ENCODE measurements around the gene HNF1B.

The HNF1B gene

DNA sequence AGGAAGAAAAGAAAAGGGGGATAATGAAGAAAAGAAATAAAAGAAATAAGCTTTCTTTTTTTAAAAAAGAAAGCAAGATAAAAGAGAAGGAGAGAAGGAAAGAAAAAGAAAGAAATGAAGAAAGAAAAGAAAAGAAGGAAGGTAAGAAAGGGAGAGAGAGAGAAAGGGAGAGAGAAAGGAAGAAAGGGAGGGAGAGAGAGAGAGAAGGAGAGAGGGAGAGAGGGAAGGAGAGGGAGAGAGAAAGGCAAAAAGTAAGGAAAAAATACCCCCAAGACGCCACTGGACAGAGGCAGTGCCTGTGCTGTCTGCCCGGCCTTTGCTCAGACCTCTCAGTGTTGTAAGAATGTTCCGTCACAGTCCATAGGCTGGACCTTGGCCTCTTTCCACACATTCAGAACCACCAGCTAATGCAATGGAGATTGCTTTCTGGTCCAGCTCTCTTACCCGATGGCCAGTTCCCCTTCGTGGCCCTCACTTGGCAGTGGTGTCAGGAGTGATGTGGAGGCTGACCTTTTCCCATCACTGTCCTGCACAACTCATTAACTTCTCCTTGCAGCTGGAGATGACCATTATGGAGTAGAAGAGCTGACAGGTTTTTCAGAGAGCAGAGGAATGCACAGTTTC, 14.3 kb upstream of the HNF1B start:
- no peak for DNase-seq

DNA sequence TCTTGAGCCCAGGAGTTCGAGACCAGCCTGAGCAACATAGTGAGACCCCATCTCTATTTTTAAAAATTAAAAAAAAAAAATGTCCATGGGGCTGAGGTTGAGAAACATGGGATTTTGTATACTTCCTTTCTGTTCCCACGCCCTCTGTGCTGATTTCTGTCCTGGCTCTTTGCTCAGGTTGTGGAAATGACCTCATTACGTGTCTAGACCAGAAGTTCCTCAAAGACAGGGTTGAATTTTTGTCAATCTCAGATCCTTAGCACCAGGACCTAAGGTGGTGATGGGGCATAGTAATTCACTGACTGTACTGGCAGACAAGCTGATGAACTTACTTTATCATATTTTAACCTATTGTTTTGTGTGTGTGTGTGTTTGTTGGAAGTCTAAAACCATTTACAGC, 11.2 kb upstream of the HNF1B start:
- DNase-seq = no peak

DNA sequence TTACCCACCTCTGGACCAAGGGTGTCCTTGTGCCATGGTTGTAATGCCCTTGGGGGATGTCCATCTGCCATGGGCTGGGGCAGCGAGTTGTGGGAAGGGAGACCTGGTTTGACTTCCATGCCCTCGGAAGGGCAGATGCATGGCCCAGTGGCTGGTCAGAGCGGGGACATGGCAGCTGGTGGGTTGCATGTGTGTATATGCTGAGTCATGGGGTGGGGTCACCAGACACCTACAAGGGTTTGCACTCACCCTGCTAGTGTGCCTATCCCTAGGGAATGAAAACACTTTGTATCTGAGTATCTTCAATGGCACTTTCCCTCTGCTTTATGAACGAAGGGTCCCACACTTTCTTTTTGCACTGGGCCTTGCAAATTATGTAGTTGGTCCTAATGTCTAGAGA, 10.6 kb upstream of the HNF1B start:
- no peak for DNase-seq

DNA sequence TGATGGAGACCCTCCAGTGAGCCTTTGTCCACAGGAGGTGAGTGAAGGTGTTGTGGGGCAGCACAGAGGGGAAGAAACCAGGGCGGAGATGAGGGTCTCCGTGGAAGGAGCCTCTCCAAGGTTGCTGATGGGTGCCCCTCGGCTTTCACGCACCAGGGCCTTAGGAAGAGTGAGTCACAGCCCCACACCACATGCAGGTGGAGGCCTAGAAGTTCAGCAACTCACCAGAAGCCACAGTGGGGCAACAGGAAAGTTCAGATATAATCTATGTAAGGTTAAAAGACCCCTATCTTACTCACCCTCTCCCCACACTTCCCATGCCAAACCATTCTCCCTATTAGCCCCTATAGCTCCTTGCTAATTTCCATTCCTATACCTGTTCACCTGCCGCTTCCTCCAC, 9.5 kb upstream of the HNF1B start:
- no peak for DNase-seq

DNA sequence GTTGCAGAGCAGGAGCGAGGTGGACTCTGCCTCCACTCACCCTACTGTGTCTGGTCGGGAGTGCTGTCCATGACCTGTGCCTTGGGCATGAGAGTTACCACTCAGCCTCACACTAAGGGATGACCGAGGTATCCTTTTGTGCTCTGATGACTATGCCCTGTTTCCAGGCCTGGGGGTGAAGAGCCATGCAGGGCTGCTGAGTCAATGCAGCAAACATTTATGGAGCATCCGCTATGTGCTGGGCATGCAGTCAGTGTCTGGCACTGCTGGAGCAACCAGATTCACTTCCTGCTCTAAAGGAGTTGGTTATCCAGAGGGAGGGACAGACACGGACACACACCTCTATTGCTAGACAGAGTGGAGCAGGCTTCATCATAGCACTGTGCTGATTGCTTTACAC, 7.6 kb upstream of the HNF1B start:
- DNase-seq = no peak

DNA sequence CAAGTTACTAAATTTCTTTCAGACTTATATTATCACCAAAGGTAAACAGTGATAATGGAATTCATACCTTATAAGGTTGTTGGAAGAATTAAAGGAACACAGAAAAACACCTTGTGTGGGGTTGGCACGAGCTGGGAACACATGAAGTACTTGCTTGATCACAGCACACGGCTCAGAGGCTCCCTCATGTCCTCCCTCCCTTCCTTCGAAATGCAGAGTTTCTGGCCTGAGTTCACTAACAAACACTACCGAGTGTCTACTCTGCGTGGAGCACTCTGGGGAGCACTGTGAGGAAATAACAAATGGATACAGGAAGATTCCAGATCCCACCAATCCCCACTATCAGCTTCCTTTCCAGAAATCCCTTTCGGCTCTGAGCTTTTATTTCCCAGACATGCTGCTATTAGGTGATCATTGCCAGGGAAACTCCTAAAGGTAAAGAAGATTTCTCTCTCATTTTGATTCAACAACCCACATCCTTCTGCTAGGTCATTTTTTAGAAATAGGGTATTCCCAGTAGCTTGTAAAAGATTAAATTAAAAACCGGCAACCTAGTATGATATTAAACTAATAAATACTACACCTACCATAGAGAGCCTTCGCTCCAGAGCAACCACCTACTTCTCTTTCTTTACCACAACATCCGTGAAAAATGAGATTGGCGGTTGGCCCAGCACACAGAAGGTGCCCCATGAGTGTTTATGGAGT, 6.1 kb upstream of the HNF1B start:
- DNase-seq = no peak

DNA sequence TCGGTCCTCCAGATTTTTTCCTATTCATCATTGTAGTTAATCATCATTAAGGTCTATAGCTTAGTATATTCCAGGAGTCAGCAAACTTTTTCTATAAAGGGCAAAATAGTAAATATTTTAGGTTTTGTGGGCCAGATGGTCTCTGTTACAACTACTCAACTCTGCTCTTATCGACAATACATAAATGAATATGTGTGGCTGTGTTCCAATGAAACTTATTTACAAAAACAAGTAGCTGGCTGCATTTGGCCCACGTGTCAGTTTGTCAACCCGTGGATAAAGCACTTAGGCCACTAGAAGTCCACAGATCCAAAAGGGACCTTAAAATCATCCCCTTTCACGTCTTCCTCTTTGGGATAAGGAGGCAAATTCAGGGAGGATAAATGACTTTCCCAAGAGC, 5.4 kb upstream of the HNF1B start:
- no peak for DNase-seq

DNA sequence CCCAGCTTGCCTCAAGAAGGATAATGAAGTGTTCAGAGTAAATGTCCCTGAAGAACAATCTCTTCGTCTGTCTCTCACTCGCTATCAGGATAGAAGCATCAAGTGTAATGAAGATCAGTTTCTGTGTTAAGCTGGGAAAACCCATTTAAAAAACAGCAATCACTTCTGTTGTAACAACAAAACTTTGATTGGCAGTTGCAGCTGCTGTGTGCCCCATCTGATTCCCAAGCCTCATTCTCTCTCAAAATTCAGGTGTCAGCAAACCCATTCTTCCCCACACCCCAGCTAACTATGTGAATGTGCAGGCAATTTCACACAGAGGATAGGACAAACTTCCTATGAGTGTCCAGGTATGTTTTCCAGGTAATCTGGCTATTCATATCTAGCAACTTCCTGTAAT, 2.4 kb upstream of the HNF1B start:
- DNase-seq = no peak

DNA sequence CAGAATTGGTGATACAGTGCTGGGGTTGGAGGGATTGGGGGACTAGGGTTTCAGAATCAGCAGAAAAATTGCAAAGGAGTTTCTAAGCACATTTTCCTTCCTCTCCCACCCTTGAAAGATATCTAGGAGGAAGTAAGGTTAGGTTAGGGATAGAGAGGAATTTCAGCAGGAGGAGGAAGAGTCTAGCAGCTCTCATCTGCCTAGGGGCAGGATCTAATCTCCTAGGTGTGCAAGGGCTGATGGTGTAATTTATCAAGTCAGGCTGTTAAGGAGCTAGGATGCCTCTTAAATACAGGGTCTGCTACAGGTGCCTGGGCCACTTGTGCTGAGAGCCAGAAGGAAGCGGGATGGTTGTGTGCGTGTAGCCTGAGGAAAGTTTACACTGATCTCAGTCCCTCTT, 1.8 kb upstream of the HNF1B start:
- no peak for DNase-seq

DNA sequence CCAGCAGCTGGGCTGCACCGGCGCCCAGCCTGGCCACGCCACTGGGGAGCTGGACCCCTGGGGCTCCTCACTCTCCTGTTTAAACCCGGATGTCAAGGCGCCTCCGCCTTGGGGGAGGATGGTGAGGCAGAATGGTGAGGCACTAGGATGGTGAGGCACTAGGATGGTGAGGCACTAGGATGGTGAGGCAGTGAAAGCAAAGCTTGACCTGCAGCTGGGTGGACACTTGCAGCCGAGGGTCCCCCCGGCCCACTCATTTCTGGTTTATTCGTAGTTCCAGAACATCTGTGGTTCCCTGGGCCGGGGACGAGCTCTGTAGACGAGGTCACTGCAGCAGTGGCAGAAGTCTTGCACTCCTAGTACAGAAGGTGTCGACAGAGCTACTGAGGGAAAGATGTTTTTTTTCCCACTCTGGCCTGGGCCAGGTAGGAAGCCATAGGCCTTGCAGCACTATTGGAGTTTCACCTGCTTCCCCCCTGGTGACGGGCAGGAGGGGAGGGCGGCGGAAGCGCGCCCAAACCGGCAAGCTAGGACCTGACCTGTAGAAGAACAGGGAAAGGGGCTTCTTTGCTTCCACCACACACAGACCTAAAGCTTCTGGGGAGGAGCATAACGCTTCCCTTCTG, 1.1 kb upstream of the HNF1B start:
- no peak for DNase-seq

DNA sequence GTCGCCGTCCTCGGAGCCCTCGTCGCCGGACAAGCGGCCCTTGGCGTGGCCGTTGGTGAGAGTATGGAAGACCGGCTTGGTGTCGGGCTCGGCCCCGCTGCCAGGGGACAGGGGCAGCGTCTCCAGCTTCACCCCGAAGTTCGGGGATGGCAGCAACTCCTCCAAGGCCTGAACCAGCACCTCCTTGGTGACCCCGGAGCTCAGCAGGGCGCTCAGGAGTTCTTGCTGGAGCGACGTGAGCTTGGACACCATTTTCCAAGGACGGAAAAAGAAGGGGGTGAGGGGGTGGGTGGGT, 279 bp downstream of the HNF1B start:
- DNase-seq = no peak

DNA sequence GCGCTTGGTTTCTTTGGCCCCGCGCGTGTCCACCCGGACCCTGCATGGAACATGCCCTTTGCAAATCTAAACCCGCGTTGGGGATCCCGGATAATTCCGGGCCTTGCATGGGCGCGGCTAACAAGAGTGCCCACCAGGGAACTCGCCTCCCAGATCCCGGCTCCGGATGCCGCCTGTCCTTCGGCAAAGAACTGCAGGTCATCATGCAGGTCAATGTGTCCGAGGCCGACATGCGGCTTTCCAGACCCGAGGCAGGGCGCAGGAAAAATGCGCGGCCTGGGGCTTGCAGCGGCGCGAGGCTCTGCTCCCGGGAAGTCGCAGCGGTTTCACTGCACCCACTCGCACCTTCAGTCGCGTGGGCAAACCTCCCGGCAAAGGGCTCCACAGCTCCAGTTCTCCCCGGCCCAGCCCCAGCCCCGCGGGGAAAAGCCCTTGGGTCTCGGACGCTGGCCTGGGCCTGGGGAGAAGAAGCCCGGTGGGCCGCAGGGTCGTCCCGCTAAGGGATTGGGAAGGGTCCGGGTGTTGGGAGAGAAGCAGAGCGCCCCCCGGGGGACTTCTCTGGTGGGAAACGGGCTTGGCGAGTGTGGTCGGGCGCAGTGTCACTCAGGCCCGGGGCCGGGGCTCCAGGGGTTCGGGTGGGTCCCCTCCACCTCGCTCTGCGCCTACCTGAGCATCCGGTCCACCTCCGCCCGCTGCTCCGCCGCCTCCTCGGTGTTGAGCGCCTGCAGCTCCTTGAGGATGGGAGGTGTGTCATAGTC, 805 bp downstream of the HNF1B start:
- DNase-seq = no peak

DNA sequence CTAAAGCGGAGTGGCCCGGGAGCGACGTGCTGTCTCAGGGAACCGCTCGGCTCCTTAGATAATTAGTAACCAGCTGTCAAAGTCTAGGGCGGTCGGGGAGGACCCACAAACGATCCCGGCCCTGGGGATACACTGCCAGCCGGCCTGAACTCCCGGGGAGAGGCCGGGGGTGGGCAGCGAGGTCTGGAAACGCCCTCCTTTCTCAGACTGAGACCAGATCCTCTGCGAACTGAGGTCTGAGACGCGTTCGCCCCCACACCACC, 1.3 kb downstream of the HNF1B start:
- DNase-seq = no peak

DNA sequence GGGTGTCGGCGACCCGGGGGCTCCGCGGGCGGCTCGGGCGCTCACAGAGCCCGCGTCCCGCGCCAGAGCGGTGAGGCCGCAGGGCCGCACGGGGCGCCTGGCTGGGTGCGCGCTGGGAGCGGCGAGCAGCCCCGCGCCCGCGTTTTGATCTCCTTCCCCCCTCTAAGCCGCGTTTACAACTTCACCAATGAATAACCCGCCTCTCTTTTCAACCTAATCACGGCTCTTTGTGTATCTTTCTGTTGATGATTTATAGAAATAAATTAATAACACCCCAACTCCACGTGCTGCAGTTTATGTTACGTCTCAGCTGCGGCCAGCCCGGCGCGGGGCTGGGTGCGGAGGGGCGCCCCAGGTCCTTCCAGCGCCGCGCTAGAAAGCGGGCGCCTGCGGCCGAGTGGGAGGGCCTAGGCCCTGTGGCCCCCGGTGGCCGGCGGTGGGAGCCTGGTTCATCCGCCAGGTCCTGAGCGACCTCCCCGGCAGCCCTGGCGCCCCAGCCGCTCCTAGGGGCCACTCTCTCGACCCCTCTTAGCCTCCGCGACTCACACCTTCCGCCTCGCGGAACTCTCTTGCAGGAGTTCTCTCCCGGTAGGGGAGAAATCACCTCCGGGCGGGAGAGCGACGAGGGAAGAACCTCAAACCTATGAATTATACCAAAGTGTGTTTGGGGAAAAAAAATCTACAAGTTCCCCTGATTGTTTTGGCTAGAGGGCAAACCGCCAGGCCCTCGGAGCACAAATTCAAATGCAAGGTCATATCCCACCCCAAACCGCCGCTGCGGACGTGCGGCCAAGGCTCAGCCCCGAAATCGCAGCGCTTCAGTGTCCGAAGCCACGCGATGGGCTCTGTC, 1.9 kb downstream of the HNF1B start:
- DNase-seq = no peak

DNA sequence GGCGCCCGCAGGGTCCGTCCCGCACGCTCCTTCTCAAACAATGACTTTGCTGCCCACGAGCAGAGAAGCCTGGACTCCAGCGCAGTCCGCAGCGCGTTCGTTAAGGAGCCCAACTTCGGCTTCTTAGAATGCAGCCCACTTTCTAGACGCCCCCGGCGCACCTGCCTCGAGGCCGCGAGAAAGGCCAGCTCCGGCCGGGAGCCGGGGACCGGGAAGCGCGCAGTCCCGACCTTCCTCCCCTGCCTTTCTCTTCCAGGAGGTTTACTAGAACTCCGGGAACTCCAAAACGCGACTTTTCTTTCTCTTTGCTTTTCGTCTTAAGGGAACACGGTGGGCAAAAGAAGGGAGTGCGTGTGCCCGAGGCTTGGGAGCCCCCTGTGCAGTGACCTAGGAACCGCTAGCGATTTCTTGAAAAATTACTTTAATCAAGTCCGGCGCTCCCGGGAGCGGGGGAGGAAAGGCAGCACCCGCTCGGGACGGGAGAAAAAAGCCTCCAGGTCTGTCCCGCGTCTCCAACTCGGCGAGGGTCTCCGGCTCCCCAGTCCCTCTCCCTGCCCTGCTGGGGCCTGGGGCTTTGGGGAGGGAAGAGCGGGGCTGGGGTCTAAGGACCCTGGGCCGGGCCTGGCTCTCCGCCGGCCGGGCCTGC, 2.6 kb downstream of the HNF1B start:
- DNase-seq = no peak

DNA sequence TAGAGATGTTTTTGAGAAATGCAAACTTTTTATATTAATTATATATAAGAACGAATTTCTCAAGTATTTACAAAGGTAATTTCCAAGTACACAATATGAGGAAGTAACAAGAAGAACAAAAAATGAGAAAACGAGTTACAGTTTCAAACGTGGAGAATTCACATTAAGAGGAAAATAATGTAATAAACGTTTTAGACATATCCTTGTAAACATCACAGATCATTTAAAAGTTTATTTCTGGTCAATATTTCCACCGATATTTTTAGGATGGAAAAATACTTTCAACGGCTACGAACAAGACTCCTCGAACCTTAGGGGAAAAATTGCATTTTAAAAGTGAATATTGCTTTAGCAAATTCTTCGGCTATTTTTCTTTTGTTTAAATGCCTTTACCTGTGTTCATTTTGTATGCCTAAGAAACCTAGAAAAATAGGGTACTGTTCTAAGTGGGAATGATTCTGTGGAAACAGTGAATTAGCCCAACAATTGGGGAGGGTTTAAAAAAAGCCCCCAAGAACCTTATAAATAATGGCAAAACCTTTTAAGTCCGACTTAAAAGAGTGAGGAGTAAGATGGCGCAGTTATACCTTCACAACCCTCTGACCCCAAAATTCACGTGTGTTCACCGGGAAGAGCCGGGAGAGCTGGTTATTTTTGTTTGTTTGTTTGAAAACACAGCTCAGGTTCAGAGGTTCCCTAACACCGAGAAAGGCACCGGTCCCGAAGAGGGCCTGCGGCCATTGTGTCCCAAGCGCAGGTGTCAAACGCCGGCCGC, 3.3 kb downstream of the HNF1B start:
- DNase-seq = no peak

DNA sequence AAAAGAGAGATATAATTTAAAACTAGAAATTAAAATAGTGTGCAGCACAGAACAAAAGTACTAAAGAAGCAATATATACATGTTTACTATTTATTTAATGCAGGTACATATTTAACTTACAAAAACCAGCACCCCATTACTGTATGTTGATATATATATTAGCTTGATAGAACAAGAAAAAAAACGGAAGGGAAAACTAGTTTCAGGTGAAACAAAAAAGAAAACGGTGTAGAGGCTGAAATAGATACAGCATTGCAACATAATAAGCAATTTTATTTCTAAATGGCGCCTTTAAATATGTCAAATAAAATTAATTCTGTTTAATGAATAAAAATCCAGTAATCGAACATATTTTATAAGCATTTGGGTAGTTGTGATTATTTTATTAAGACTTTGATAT, 3.9 kb downstream of the HNF1B start:
- no peak for DNase-seq

DNA sequence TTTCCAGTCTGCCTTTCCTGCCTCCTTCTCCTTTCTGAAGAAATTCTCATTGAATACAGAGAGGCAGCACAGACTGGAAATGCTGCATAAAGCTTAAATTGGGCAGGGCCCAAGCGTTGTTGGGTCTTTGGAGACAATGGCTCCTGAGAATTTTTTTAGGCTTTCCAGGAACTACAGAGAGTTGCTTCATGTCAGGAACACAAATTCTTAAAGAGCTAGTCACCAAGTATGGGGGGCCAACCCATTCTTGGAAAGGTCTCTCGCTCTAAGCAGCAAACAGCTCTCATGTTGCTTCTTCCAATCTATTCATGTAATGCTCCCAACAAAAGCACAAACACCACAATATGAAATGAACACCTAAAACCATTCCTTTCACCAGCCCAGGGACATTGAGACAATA, 6.9 kb downstream of the HNF1B start:
- DNase-seq = no peak

DNA sequence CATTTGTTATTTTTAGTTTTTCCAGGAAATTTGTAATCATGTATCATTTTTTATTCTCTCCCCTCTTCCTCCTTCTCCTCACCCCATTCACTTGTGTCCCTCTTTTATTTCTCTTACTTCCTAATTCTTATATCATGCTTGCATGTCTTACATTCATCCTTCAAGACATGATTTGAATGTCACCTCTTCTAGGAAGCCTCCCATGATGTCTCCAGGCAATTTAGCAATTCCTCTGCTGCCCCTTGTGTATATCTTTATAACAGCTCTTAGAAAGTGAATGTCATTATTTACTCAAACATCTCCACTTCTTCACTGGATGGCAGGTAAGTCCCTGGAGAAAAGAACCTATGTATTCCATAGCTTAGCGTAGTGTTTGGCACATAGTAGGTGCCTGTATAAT, 7.8 kb downstream of the HNF1B start:
- DNase-seq = no peak

DNA sequence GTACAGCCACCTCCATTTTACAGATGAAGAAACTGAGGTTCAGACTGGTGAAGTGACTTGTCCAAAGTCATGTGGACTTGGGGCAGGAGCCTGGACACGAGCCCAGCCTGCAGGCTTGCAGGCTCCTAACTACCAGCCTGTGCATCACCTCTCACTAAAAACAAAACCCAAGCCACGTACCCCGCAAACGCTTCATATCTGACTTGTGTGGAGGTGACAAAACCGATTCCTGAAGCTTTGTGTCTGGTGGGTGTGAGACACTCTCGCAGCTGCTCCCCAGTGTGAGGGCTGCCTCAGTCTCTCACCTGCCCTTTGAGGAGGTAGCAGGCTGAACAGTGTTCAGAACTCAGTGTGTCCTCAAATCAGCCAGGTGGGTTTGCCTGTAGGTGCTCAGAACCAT, 8.4 kb downstream of the HNF1B start:
- DNase-seq = peak; percentile 13

DNA sequence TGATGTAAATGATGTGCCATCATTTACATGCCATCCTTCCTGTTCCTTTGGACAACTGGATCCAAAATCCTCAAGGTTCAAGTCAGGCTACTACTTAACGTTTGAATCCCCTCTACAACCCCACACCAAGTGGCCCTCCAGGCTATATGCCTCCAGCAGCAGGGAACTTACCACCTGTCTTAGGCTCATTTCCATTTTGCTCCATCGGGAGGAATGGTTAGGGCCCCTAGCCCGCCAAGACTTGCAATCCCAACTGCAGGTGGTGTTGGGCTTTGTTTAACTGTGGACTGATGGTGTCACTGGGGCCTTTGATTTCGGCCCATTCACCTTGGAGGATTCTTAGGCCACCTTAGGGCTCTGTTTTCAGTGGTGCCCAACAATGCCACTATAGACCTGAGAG, 9.7 kb downstream of the HNF1B start:
- DNase-seq = no peak

DNA sequence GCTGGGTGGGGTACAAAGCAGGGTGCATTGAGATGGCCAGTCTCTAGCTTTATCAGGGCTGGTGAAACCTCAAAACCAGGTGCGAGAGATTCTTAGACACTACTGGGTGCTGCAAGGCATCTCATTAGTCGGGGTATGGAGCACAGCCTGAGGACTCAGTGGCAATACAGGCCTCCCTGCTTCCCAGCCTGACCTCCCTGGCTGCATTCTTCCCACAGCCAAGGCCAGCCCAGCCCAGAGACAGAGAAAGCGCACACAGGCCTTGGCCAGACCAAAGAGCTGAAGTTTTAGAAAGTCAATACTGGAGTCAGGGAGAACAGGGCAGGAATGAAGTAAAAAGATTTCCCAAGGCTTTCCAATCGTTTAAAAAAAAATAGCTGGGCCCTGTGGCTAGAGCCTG, 12.5 kb downstream of the HNF1B start:
- no peak for DNase-seq

Measured in activated CD4-positive, alpha-beta T cell treated with anti-CD3 and anti-CD28 coated beads, Interleukin-10, Interleukin-2, amounts not matched to agents 100 ng/mL and 50 ng/mL, durations not matched to agents 16 hours and 8 hours (primary cell).